ENCODE results near the gene DUSP8. TPM values are rescaled to one million over a fixed set of nuclear protein-coding genes. Genes with fewer than 3 reads are reported as not detected.

The DUSP8 gene
- total RNA-seq, 1 experiment from 2014 or later, result 14.0 TPM

GRCh38 chr11:1573903-1574237, 1.8 kb upstream of the DUSP8 start:
- H3K4me1 Mint-ChIP-seq (ENCODE audit: low read depth, unreplicated experiment), result peaks cover 7% of the 10 kb centered on the region
- CTCF ChIA-PET, result interaction anchor here (0.6 to 3.0 kb wide), 11 partner anchors 8 to 421 kb away, joined by 3 to 92 read pairs (median 4); no protein-coding TSS in a partner anchor
- no TSS peak for BruUV-seq (replicated peaks)
- peak; percentile 81 for DNase-seq
- peak overlapping the region; percentile 77 for H3K4me3 Mint-ChIP-seq (ENCODE audit: low read depth, unreplicated experiment)
- no peaks in the 10 kb centered on the region for H3K27me3 Mint-ChIP-seq (ENCODE audit: unreplicated experiment)
- peak overlapping the region; percentile 65 for H3K27ac Mint-ChIP-seq (ENCODE audit: unreplicated experiment)
- TF ChIP-seq CTCF (IDR thresholded peaks at IDR 0.05; ENCODE audit: unreplicated experiment), result no peak
- H3K9me3 Mint-ChIP-seq (ENCODE audit: low read depth, unreplicated experiment), result peaks cover 3% of the 10 kb centered on the region
- peaks cover 41% of the 10 kb centered on the region for H3K36me3 Mint-ChIP-seq (ENCODE audit: insufficient read depth, unreplicated experiment)
- intact Hi-C loops (cut with micrococcal nuclease; ENCODE audit: unreplicated experiment), result loop anchor here (2.0 kb wide), 2 partner anchors 19 to 27 kb away; no protein-coding TSS in a partner anchor

- Mint-ChIP-seq H3K4me3 (ENCODE audit: low read depth, unreplicated experiment) (peak overlapping the region; percentile 77), H3K9me3 (ENCODE audit: low read depth, unreplicated experiment) (peaks cover 3% of the 10 kb centered on the region), H3K27me3 (ENCODE audit: unreplicated experiment) (no peaks in the 10 kb centered on the region), H3K4me1 (ENCODE audit: low read depth, unreplicated experiment) (peaks cover 7% of the 10 kb centered on the region), H3K36me3 (ENCODE audit: insufficient read depth, unreplicated experiment) (peaks cover 41% of the 10 kb centered on the region), H3K27ac (ENCODE audit: unreplicated experiment) (peak overlapping the region; percentile 65)
- DNase-seq, result peak; percentile 54
- intact Hi-C loops (cut with micrococcal nuclease; ENCODE audit: unreplicated experiment), result no loop called here
- BruUV-seq (replicated peaks), result no TSS peak
- TF ChIP-seq CTCF (IDR thresholded peaks at IDR 0.05; ENCODE audit: unreplicated experiment), result no peak
- CTCF ChIA-PET, result interaction anchor here (0.5 to 3.0 kb wide), 11 partner anchors 7 to 420 kb away, joined by 3 to 92 read pairs (median 4); no protein-coding TSS in a partner anchor
Observed at GRCh38 chr11:1573077-1573902, 1.2 kb upstream of the DUSP8 start.

DNA sequence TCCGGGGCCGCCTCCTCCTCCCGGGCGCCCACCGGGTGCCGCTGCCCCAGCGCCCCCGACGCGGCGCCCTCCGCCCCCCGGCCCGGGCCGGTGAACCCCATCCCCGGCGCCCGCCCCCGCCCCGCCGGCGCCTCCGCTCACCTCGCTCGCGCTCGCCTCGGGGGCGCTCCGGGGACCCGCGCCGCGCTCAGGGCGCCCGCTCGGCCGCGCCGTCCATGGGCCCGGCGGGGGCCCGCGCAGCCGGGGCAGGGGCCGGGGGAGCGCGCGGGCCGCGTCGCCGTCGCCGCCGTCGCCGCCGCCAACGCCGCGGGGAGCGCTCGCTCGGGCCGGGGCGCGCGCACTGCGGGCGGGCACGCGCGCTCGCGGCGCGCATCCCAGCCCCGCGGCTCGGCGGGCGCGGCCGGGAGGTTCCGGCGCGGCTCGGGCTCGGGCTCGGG, 293 bp downstream of the DUSP8 start:
- intact Hi-C loops (cut with micrococcal nuclease; ENCODE audit: unreplicated experiment), result no loop called here
- no TSS peak for BruUV-seq (replicated peaks)
- TF ChIP-seq CTCF (IDR thresholded peaks at IDR 0.05; ENCODE audit: unreplicated experiment), result no peak
- Mint-ChIP-seq H3K4me1 (ENCODE audit: low read depth, unreplicated experiment) (peaks cover 7% of the 10 kb centered on the region), H3K27ac (ENCODE audit: unreplicated experiment) (no peak overlapping the region), H3K4me3 (ENCODE audit: low read depth, unreplicated experiment) (peak overlapping the region; percentile 77), H3K36me3 (ENCODE audit: insufficient read depth, unreplicated experiment) (peaks cover 48% of the 10 kb centered on the region), H3K27me3 (ENCODE audit: unreplicated experiment) (no peaks in the 10 kb centered on the region), H3K9me3 (ENCODE audit: low read depth, unreplicated experiment) (no peaks in the 10 kb centered on the region)
- DNase-seq, result no peak
- CTCF ChIA-PET, result interaction anchor here (0.6 to 1.0 kb wide), 2 partner anchors 25 to 309 kb away, joined by 3 read pairs; no protein-coding TSS in a partner anchor

DNA sequence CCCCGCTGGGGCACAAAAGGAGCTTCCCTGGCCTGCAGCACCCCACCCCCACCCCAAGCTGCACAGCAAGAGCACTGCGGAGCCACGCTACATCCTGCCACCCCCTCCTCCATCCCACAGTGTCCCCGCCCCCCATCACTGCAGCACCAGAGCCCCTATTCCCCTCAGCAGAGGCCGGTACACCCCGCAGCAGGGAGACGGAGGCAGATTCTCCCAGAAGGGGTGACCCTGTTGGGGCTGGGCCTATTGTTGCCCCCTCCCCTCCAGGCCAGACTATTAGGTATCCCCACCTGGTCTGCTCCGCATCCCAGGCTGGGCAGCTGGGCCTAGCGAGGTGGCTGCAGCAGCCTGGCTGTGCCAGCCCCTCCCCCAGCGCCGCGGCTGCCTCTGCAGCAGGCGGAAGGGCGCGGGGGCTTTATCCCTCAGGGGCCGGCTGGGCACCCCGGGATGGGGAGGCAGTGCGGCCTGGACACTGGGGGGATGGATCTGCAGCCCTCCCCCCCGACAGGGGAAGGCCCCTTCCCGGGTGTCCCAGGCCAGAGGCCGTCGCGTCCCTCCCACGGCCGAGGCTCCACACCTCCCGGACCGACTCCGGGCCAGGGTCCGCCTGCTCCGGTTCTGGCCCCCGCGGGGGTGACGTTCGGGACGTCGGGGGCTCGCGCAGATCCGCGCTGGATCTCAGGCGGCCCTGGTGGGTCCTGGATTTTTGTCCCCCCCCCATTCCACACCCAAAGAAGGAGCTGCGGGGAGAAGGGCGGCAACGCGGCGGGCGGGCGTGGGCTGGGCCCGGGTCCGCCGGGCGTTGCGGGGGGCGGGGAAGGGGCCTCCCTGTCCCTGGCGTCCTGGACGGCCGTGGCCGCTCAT, 943 bp downstream of the DUSP8 start:
- H3K27me3 Mint-ChIP-seq (ENCODE audit: unreplicated experiment), result no peaks in the 10 kb centered on the region
- no peak for TF ChIP-seq CTCF (IDR thresholded peaks at IDR 0.05; ENCODE audit: unreplicated experiment)
- peak; percentile 28 for DNase-seq
- H3K36me3 Mint-ChIP-seq (ENCODE audit: insufficient read depth, unreplicated experiment), result peaks cover 46% of the 10 kb centered on the region
- BruUV-seq (replicated peaks), result no TSS peak
- peaks cover 7% of the 10 kb centered on the region for H3K4me1 Mint-ChIP-seq (ENCODE audit: low read depth, unreplicated experiment)
- CTCF ChIA-PET, result interaction anchor here (0.7 kb wide), 1 partner anchor 20 kb away, joined by 3 read pairs; no protein-coding TSS in a partner anchor
- no peaks in the 10 kb centered on the region for H3K9me3 Mint-ChIP-seq (ENCODE audit: low read depth, unreplicated experiment)
- intact Hi-C loops (cut with micrococcal nuclease; ENCODE audit: unreplicated experiment), result no loop called here
- H3K4me3 Mint-ChIP-seq (ENCODE audit: low read depth, unreplicated experiment), result peak overlapping the region; percentile 43
- H3K27ac Mint-ChIP-seq (ENCODE audit: unreplicated experiment), result no peak overlapping the region
